GM12891 (cell line): ENCODE results near the gene TANC1.

Source experiments
- POLR2A ChIP-seq: IDR thresholded peaks from 2 replicates; pipeline ENCODE4 v1.6.1; 2011; ENCODE audit warnings: low read depth, low read length, control low read depth
- POLR2AphosphoS5 ChIP-seq: IDR thresholded peaks from 2 replicates; pipeline ENCODE4 v1.6.1; 2011; ENCODE audit warnings: low read depth, low read length, control low read depth

GRCh38 chr2:159146996-159147666, 178.7 kb downstream of the TANC1 start:
- no peak for TF ChIP-seq POLR2AphosphoS5
- TF ChIP-seq POLR2A = no peak
